ENCODE data around the gene GRIN3A.

Gene GRIN3A

GRCh38 chr9:101639785-101640665 is 98.4 kb downstream of the GRIN3A start:
- in situ Hi-C loops (cut with MboI; ENCODE audit: low pct_unique_long_range_greater_than_20kb, low sequenced_read_pairs): no loop called here
- DNase-seq: no peak

GRCh38 chr9:101639311-101639710 is 99.1 kb downstream of the GRIN3A start:
- DNase-seq: no peak
- in situ Hi-C loops (cut with MboI; ENCODE audit: low pct_unique_long_range_greater_than_20kb, low sequenced_read_pairs): no loop called here

DNA sequence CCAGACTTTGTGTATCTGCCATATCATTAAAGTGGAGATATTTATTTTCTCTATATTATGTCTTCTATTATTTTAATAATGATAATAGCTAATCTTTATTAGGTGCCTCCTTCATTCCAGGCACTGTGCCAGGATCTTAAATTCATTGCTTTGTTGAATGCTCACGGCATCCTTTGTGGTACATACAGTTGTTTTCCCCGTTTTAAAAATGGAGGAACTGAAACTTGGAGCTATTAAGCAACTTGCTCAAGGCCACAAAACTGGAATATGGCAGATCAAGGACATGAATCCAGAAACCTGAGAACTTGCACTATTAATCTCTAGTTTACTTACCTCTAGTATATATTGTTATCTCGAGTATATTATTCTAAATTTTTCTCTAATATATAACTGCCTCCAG is 102.2 kb downstream of the GRIN3A start:
- in situ Hi-C loops (cut with MboI; ENCODE audit: low pct_unique_long_range_greater_than_20kb, low sequenced_read_pairs): no loop called here
- no peak for DNase-seq

DNA sequence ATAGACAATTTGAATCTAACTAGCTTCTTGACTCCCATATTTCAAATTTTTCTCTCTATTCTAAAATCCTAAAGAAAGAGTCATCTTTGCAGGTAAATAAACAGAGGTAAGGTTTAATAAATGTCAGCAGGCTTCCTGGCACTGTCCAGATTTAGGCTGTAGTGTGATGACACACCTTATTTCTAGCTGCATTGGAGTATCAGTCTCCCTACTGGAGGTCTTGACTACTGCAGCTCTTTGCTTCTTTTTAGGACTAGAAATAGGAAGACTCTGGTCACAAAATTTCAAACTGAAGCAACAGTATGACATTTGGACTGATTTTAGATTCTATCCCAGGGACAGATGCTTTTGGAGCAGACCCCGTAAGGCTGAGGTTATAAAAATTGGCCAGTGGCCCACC is 103.0 kb downstream of the GRIN3A start:
- no peak for DNase-seq
- in situ Hi-C loops (cut with MboI; ENCODE audit: low pct_unique_long_range_greater_than_20kb, low sequenced_read_pairs): no loop called here

DNA sequence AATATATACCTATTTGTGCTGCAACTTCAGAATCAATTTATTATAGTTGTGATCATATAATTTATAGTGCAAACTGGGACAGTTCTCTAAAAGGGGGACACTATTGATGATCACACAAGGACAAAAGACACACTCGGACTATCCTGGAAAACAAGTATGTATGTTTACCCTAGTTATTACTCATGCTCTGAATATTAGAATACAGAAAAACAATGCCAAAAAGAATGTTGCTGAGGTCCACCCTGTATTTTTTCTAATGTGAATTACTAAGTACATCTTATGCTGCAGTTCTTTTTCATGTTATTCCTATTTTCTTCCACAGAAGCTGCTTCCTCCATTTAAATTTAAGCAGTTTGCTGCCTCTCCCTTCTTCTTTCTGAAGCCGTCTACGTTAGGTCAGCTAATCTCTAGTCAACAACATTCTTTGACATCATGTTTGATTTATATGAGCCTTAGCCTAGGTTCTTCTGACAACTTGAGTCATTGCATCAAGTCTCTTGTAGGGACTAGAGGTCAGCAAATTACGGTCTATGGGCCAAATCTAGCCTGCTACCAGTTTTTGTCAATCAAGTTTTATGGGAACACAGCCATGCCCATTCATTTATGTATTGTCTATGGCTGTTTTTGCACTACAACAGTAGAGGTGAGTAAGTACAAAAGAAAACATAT is 103.6 kb downstream of the GRIN3A start:
- in situ Hi-C loops (cut with MboI; ENCODE audit: low pct_unique_long_range_greater_than_20kb, low sequenced_read_pairs): no loop called here
- DNase-seq: no peak

- no peak for DNase-seq
- in situ Hi-C loops (cut with MboI; ENCODE audit: low pct_unique_long_range_greater_than_20kb, low sequenced_read_pairs): no loop called here
Measured at GRCh38 chr9:101632611-101633010, 105.8 kb downstream of the GRIN3A start.

DNA sequence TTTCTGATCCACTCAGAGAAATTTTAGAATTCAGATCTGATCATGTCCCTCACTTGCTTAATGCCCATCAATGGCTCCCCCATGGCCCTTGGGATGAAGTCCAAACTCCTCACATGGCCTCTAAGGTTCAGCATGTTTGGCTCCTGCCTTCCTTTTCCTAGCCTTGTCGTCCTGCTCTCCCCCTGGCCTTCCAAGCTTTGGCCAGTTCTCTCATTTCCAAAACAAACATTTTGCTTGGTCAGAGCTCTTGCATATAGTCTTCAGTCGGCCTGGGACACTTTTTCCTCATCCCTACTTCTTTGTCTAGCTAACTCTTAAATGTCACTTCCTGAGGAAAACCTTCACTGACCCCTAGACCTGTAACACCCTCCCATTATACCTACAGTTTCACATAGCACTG is 106.6 kb downstream of the GRIN3A start:
- no peak for DNase-seq
- in situ Hi-C loops (cut with MboI; ENCODE audit: low pct_unique_long_range_greater_than_20kb, low sequenced_read_pairs): no loop called here

DNA sequence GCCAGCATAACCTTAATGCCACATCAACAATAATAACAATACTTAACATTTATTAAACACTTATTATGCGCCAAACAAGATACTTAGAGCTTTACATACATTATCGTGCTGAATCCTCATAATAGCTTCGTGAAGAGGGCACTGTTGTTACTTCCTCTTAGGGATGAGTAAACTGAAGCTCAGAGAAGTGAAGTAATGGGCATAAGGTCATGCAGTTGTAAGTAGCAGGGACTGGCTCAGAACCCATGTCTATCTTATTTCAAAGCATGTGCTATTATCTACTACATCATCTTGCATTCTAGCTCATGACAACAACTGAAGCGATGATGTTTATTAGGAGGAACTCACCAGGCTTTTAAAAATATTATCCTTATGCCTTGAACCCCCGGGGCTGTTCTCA is 108.8 kb downstream of the GRIN3A start:
- in situ Hi-C loops (cut with MboI; ENCODE audit: low pct_unique_long_range_greater_than_20kb, low sequenced_read_pairs): no loop called here
- no peak for DNase-seq

DNA sequence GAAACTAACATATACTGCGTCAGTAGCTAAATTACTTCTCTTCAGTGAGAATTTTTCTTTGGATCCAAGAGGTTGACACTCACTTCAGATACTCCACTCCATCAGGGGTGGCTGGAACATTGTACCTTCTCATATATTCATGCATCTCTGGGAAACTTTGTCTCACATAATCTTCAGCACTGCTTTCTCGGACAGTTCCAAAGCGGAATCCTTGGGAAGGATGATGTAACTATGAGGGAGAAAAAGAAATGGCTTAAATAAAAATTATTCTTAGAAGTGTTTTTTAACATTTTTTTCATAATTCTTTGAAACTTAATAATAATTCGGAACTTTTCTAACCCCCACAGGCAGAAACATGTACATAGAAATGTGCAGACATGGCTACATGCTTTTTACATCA is 110.3 kb downstream of the GRIN3A start:
- no peak for DNase-seq
- in situ Hi-C loops (cut with MboI; ENCODE audit: low pct_unique_long_range_greater_than_20kb, low sequenced_read_pairs): no loop called here

- no peak for DNase-seq
- in situ Hi-C loops (cut with MboI; ENCODE audit: low pct_unique_long_range_greater_than_20kb, low sequenced_read_pairs): no loop called here
Measured at GRCh38 chr9:101626295-101626694, 112.2 kb downstream of the GRIN3A start.

DNA sequence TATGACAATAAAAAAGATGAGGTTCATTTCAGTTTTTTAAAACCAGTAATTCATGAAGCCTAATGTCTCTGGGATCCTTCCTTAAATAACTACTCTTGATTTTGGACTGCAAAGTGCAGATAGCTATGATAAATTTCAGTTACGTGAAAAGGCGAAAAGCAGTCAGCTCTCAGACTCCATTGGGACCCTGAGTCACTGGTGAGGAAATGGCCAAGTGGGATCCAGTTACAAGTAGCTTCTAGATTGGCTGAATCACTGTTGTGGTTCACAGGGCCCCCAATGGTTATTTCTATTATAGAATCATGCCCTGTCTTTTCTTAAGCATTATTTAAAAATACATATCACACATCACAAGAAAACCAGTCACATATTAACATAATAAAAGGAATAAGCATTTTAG is 112.6 kb downstream of the GRIN3A start:
- DNase-seq: no peak
- in situ Hi-C loops (cut with MboI; ENCODE audit: low pct_unique_long_range_greater_than_20kb, low sequenced_read_pairs): no loop called here

GRCh38 chr9:101620452-101620851 is 118.0 kb downstream of the GRIN3A start:
- DNase-seq: no peak
- in situ Hi-C loops (cut with MboI; ENCODE audit: low pct_unique_long_range_greater_than_20kb, low sequenced_read_pairs): no loop called here

GRCh38 chr9:101618698-101619097 is 119.7 kb downstream of the GRIN3A start:
- in situ Hi-C loops (cut with MboI; ENCODE audit: low pct_unique_long_range_greater_than_20kb, low sequenced_read_pairs): no loop called here
- DNase-seq: no peak

GRCh38 chr9:101605547-101605946 is 132.9 kb downstream of the GRIN3A start:
- in situ Hi-C loops (cut with MboI; ENCODE audit: low pct_unique_long_range_greater_than_20kb, low sequenced_read_pairs): no loop called here
- no peak for DNase-seq

GRCh38 chr9:101604296-101604695 is 134.2 kb downstream of the GRIN3A start:
- in situ Hi-C loops (cut with MboI; ENCODE audit: low pct_unique_long_range_greater_than_20kb, low sequenced_read_pairs): no loop called here
- no peak for DNase-seq

- DNase-seq: peak; percentile 50
- in situ Hi-C loops (cut with MboI; ENCODE audit: low pct_unique_long_range_greater_than_20kb, low sequenced_read_pairs): no loop called here
Measured at GRCh38 chr9:101601904-101602765, 136.3 kb downstream of the GRIN3A start.

- no peak for DNase-seq
- in situ Hi-C loops (cut with MboI; ENCODE audit: low pct_unique_long_range_greater_than_20kb, low sequenced_read_pairs): no loop called here
Measured at GRCh38 chr9:101594796-101595195, 143.7 kb downstream of the GRIN3A start, which contains the start of gene PPP3R2. Gene PPP3R2, minus strand, starts transcription at chr9:101594969. Its CDS starts 48 bp downstream, at chr9:101594921.

GRCh38 chr9:101593345-101593744 is 145.1 kb downstream of the GRIN3A start:
- DNase-seq: no peak
- in situ Hi-C loops (cut with MboI; ENCODE audit: low pct_unique_long_range_greater_than_20kb, low sequenced_read_pairs): no loop called here

GRCh38 chr9:101592788-101593187 is 145.7 kb downstream of the GRIN3A start:
- in situ Hi-C loops (cut with MboI; ENCODE audit: low pct_unique_long_range_greater_than_20kb, low sequenced_read_pairs): no loop called here
- no peak for DNase-seq
